ENCODE results near the gene ADAMTS7.
"Not testable (repeated sequence)": the region's sequence is repeated elsewhere in the genome, so short reads cannot be mapped to it uniquely, and the experiment has no call there.

Gene ADAMTS7

GRCh38 chr15:78737931-78738558, 73.2 kb downstream of the ADAMTS7 start:
- H3K27ac ChIP-seq (ENCODE audit: low read length); H3K36me3 ChIP-seq (ENCODE audit: insufficient read depth, low read depth, low read length); H3K27me3 ChIP-seq (ENCODE audit: insufficient read depth, low read length); H3K9ac ChIP-seq (ENCODE audit: low read depth, low read length); H3K4me1 ChIP-seq (ENCODE audit: insufficient read depth, low read length); H3K9me3 ChIP-seq (ENCODE audit: insufficient read depth, low read depth, low read length); H3K4me3 ChIP-seq (ENCODE audit: low read length): not testable (repeated sequence)

GRCh38 chr15:78737187-78737820, 74.0 kb downstream of the ADAMTS7 start:
- H3K9me3 ChIP-seq (ENCODE audit: insufficient read depth, low read depth, low read length) = no peaks in the 10 kb centered on the region
- H3K4me1 ChIP-seq (ENCODE audit: insufficient read depth, low read length) = no peaks in the 10 kb centered on the region
- H3K4me3 ChIP-seq (ENCODE audit: low read length) = no peak overlapping the region
- no peaks in the 10 kb centered on the region for H3K27me3 ChIP-seq (ENCODE audit: insufficient read depth, low read length)
- no peak overlapping the region for H3K27ac ChIP-seq (ENCODE audit: low read length)
- no peaks in the 10 kb centered on the region for H3K36me3 ChIP-seq (ENCODE audit: insufficient read depth, low read depth, low read length)
- H3K9ac ChIP-seq (ENCODE audit: low read depth, low read length) = no peak overlapping the region

- not testable (repeated sequence) for H3K9ac ChIP-seq (ENCODE audit: low read depth, low read length); H3K27ac ChIP-seq (ENCODE audit: low read length)
Observed at GRCh38 chr15:78736286-78736685, 75.0 kb downstream of the ADAMTS7 start.

GRCh38 chr15:78734451-78735064, 76.7 kb downstream of the ADAMTS7 start:
- H3K4me1 ChIP-seq (ENCODE audit: insufficient read depth, low read length) = no peaks in the 10 kb centered on the region
- no peak overlapping the region for H3K27ac ChIP-seq (ENCODE audit: low read length)
- H3K36me3 ChIP-seq (ENCODE audit: insufficient read depth, low read depth, low read length) = no peaks in the 10 kb centered on the region
- H3K9ac ChIP-seq (ENCODE audit: low read depth, low read length) = no peak overlapping the region
- H3K27me3 ChIP-seq (ENCODE audit: insufficient read depth, low read length) = no peaks in the 10 kb centered on the region
- no peak overlapping the region for H3K4me3 ChIP-seq (ENCODE audit: low read length)
- no peaks in the 10 kb centered on the region for H3K9me3 ChIP-seq (ENCODE audit: insufficient read depth, low read depth, low read length)

More at GRCh38 chr15:78736286-78736685, 75.0 kb downstream of the ADAMTS7 start:
- not testable (repeated sequence) for H3K4me3 ChIP-seq (ENCODE audit: low read length); H3K27me3 ChIP-seq (ENCODE audit: insufficient read depth, low read length); H3K36me3 ChIP-seq (ENCODE audit: insufficient read depth, low read depth, low read length); H3K9me3 ChIP-seq (ENCODE audit: insufficient read depth, low read depth, low read length); H3K4me1 ChIP-seq (ENCODE audit: insufficient read depth, low read length)

GRCh38 chr15:78732634-78733033, 78.6 kb downstream of the ADAMTS7 start:
- no peaks in the 10 kb centered on the region for H3K4me1 ChIP-seq (ENCODE audit: insufficient read depth, low read length)
- no peaks in the 10 kb centered on the region for H3K36me3 ChIP-seq (ENCODE audit: insufficient read depth, low read depth, low read length)
- H3K27me3 ChIP-seq (ENCODE audit: insufficient read depth, low read length) = no peaks in the 10 kb centered on the region
- no peak overlapping the region for H3K9ac ChIP-seq (ENCODE audit: low read depth, low read length)
- no peaks in the 10 kb centered on the region for H3K9me3 ChIP-seq (ENCODE audit: insufficient read depth, low read depth, low read length)
- no peak overlapping the region for H3K4me3 ChIP-seq (ENCODE audit: low read length)
- H3K27ac ChIP-seq (ENCODE audit: low read length) = no peak overlapping the region

- H3K9me3 ChIP-seq (ENCODE audit: insufficient read depth, low read depth, low read length) = no peaks in the 10 kb centered on the region
- H3K4me1 ChIP-seq (ENCODE audit: insufficient read depth, low read length) = no peaks in the 10 kb centered on the region
- no peaks in the 10 kb centered on the region for H3K27me3 ChIP-seq (ENCODE audit: insufficient read depth, low read length)
- H3K9ac ChIP-seq (ENCODE audit: low read depth, low read length) = no peak overlapping the region
- H3K4me3 ChIP-seq (ENCODE audit: low read length) = no peak overlapping the region
- no peaks in the 10 kb centered on the region for H3K36me3 ChIP-seq (ENCODE audit: insufficient read depth, low read depth, low read length)
- no peak overlapping the region for H3K27ac ChIP-seq (ENCODE audit: low read length)
Observed at GRCh38 chr15:78730955-78731354, 80.3 kb downstream of the ADAMTS7 start.

- not testable (repeated sequence) for H3K27ac ChIP-seq (ENCODE audit: low read length); H3K4me3 ChIP-seq (ENCODE audit: low read length); H3K27me3 ChIP-seq (ENCODE audit: insufficient read depth, low read length); H3K9me3 ChIP-seq (ENCODE audit: insufficient read depth, low read depth, low read length); H3K4me1 ChIP-seq (ENCODE audit: insufficient read depth, low read length); H3K36me3 ChIP-seq (ENCODE audit: insufficient read depth, low read depth, low read length); H3K9ac ChIP-seq (ENCODE audit: low read depth, low read length)
Observed at GRCh38 chr15:78728427-78728826, 82.8 kb downstream of the ADAMTS7 start.

- Histone ChIP-seq H3K4me1 (ENCODE audit: insufficient read depth, low read length) (no peaks in the 10 kb centered on the region), H3K27ac (ENCODE audit: low read length) (no peak overlapping the region), H3K9ac (ENCODE audit: low read depth, low read length) (no peak overlapping the region), H3K4me3 (ENCODE audit: low read length) (no peak overlapping the region), H3K9me3 (ENCODE audit: insufficient read depth, low read depth, low read length) (no peaks in the 10 kb centered on the region), H3K27me3 (ENCODE audit: insufficient read depth, low read length) (no peaks in the 10 kb centered on the region), H3K36me3 (ENCODE audit: insufficient read depth, low read depth, low read length) (no peaks in the 10 kb centered on the region)
Observed at GRCh38 chr15:78727561-78727960, 83.7 kb downstream of the ADAMTS7 start.

GRCh38 chr15:78726870-78727551, 84.3 kb downstream of the ADAMTS7 start:
- Histone ChIP-seq H3K36me3 (ENCODE audit: insufficient read depth, low read depth, low read length) (no peaks in the 10 kb centered on the region), H3K4me1 (ENCODE audit: insufficient read depth, low read length) (no peaks in the 10 kb centered on the region), H3K27me3 (ENCODE audit: insufficient read depth, low read length) (no peaks in the 10 kb centered on the region), H3K4me3 (ENCODE audit: low read length) (no peak overlapping the region), H3K27ac (ENCODE audit: low read length) (no peak overlapping the region), H3K9me3 (ENCODE audit: insufficient read depth, low read depth, low read length) (no peaks in the 10 kb centered on the region), H3K9ac (ENCODE audit: low read depth, low read length) (no peak overlapping the region)

GRCh38 chr15:78719819-78720450, 91.3 kb downstream of the ADAMTS7 start:
- H3K9me3 ChIP-seq (ENCODE audit: insufficient read depth, low read depth, low read length); H3K4me3 ChIP-seq (ENCODE audit: low read length); H3K9ac ChIP-seq (ENCODE audit: low read depth, low read length); H3K27ac ChIP-seq (ENCODE audit: low read length); H3K4me1 ChIP-seq (ENCODE audit: insufficient read depth, low read length); H3K27me3 ChIP-seq (ENCODE audit: insufficient read depth, low read length); H3K36me3 ChIP-seq (ENCODE audit: insufficient read depth, low read depth, low read length): not testable (repeated sequence)

- H3K4me1 ChIP-seq (ENCODE audit: insufficient read depth, low read length) = no peaks in the 10 kb centered on the region
- H3K4me3 ChIP-seq (ENCODE audit: low read length) = no peak overlapping the region
- H3K27me3 ChIP-seq (ENCODE audit: insufficient read depth, low read length) = no peaks in the 10 kb centered on the region
- H3K9me3 ChIP-seq (ENCODE audit: insufficient read depth, low read depth, low read length) = no peaks in the 10 kb centered on the region
- H3K9ac ChIP-seq (ENCODE audit: low read depth, low read length) = no peak overlapping the region
- no peaks in the 10 kb centered on the region for H3K36me3 ChIP-seq (ENCODE audit: insufficient read depth, low read depth, low read length)
- H3K27ac ChIP-seq (ENCODE audit: low read length) = no peak overlapping the region
Observed at GRCh38 chr15:78718837-78719236, 92.4 kb downstream of the ADAMTS7 start.

Measured in iPS-20b (cell line).